Astrocyte of the spinal cord (primary cell): ENCODE measurements around the gene SSBP3.

Experiments used
- DNase-seq: peaks from one replicate; pipeline ENCODE4 v3.0.0; 2011; ENCODE audit warnings: low read depth, low spot score
- H3K4me3 ChIP-seq: 2 replicates; pipeline ENCODE4 v1.5.1; 2011; ENCODE audit warnings: low read depth, mild to moderate bottlenecking, low read length, moderate library complexity
- CTCF ChIP-seq: IDR thresholded peaks from 2 replicates; pipeline ENCODE4 v1.5.1; 2012; ENCODE audit warnings: low read depth, mild to moderate bottlenecking, low read length, inconsistent platforms
- in situ Hi-C: cut with HindIII; loops from 2 replicates; pipeline ENCODE4 v1.10.0; 2017; ENCODE audit warnings: low sequenced_read_pairs

Gene SSBP3

GRCh38 chr1:54273795-54274163 lies 132.4 kb downstream of the SSBP3 start:
- no peak overlapping the region for H3K4me3 ChIP-seq
- in situ Hi-C loops = no loop called here
- DNase-seq = peak; percentile 34
- no peak for TF ChIP-seq CTCF

- no peak overlapping the region for H3K4me3 ChIP-seq
- in situ Hi-C loops = no loop called here
- DNase-seq = peak; percentile 91
- peak; percentile 81 for TF ChIP-seq CTCF
Observed at GRCh38 chr1:54273092-54273794, 133.0 kb downstream of the SSBP3 start.

GRCh38 chr1:54272772-54273091 lies 133.5 kb downstream of the SSBP3 start:
- no peak for DNase-seq

GRCh38 chr1:54272134-54272533 lies 134.1 kb downstream of the SSBP3 start:
- H3K4me3 ChIP-seq = no peak overlapping the region
- TF ChIP-seq CTCF = no peak
- in situ Hi-C loops = no loop called here
- no peak for DNase-seq

More at GRCh38 chr1:54272772-54273091, 133.5 kb downstream of the SSBP3 start:
- in situ Hi-C loops = no loop called here
- no peak overlapping the region for H3K4me3 ChIP-seq
- TF ChIP-seq CTCF = no peak

- in situ Hi-C loops = no loop called here
Observed at GRCh38 chr1:54271341-54271740, 134.9 kb downstream of the SSBP3 start.

GRCh38 chr1:54270543-54270942 lies 135.7 kb downstream of the SSBP3 start:
- in situ Hi-C loops = no loop called here
- no peak for DNase-seq
- no peak for TF ChIP-seq CTCF
- no peak overlapping the region for H3K4me3 ChIP-seq

More at GRCh38 chr1:54271341-54271740, 134.9 kb downstream of the SSBP3 start:
- H3K4me3 ChIP-seq = no peak overlapping the region
- no peak for TF ChIP-seq CTCF
- no peak for DNase-seq

- TF ChIP-seq CTCF = no peak
- no peak for DNase-seq
- H3K4me3 ChIP-seq = no peak overlapping the region
- in situ Hi-C loops = no loop called here
Observed at GRCh38 chr1:54268762-54269297, 137.4 kb downstream of the SSBP3 start.
